SK-N-SH (cell line): ENCODE data around the gene CAST. TPM values are rescaled to one million over a fixed set of nuclear protein-coding genes. Genes with fewer than 3 reads are reported as not detected.

Experiments
- CTCF ChIA-PET: fragments of 300-600, 350-600 bp; formaldehyde crosslinking; extraction: SDS; loops from one replicate; lab custom pipeline; 2021; lab: Yijun Ruan, JAX
- POLR2A ChIA-PET: fragments of 350-600 bp; sonication (Branson Sonifier 250); formaldehyde crosslinking; extraction: SDS; loops from one replicate; lab custom pipeline; 2020; ENCODE audit warnings: antibody characterized with exemption, inconsistent platforms; lab: Yijun Ruan, JAX
- DNase-seq: peaks from one replicate; pipeline ENCODE4 v3.0.0; 2012
- H2AFZ ChIP-seq: fragments of 200-600 bp; sonication (generic); 2 replicates; pipeline ENCODE4 v1.8.1; 2016; ENCODE audit warnings: antibody characterized with exemption, mild to moderate bottlenecking, low read depth
- H3F3A ChIP-seq: fragments of 200-600 bp; sonication (generic); replicated peaks from 2 replicates; pipeline ENCODE3; 2016; ENCODE audit warnings: antibody characterized with exemption, mild to moderate bottlenecking; ENCODE audit not compliant: insufficient read depth
- H3K27ac ChIP-seq, 2 experiments: fragments of 200-500 bp in 1 of 2; fragments of 200-600 bp in 1 of 2; sonication (Bioruptor generic) in 1 of 2; sonication (generic), shearing (Covaris generic) in 1 of 2; 2 replicates each; pipeline versions ENCODE4 v1.5.1 to v1.6.1; 2014 to 2016; ENCODE audit warnings: low read depth in 2 of 2, inconsistent platforms in 1 of 2, low read length in 1 of 2, mild to moderate bottlenecking in 1 of 2, mixed read lengths in 1 of 2
- H3K27me3 ChIP-seq: fragments of 200-600 bp; sonication (generic), shearing (Covaris generic); 2 replicates; pipeline ENCODE4 v1.6.1; 2016; ENCODE audit warnings: mixed run types; ENCODE audit not compliant: insufficient read depth
- H3K36me3 ChIP-seq, 2 experiments: fragments of 200-500 bp in 1 of 2; fragments of 200-600 bp in 1 of 2; sonication (Bioruptor generic) in 1 of 2; sonication (generic) in 1 of 2; replicated peaks in 1 of 2; 2 replicates each; pipeline versions ENCODE3 to v1.5.1; 2014 to 2016; ENCODE audit warnings: low read length in 1 of 2, mild to moderate bottlenecking in 1 of 2; ENCODE audit not compliant: insufficient read depth in 2 of 2, control insufficient read depth in 1 of 2
- H3K4me1 ChIP-seq, 2 experiments: fragments of 200-500 bp in 1 of 2; fragments of 200-600 bp in 1 of 2; sonication (Bioruptor generic) in 1 of 2; sonication (generic), shearing (Covaris generic) in 1 of 2; 2 replicates each; pipeline versions ENCODE4 v1.5.1 to v1.6.1; 2014 to 2016; ENCODE audit warnings: low read depth in 1 of 2, low read length in 1 of 2, mixed run types in 1 of 2; ENCODE audit not compliant: insufficient read depth in 2 of 2, control insufficient read depth in 1 of 2
- H3K4me2 ChIP-seq: fragments of 200-600 bp; sonication (generic), shearing (Covaris generic); 2 replicates; pipeline ENCODE4 v1.6.1; 2017; ENCODE audit warnings: mixed run types
- H3K4me3 ChIP-seq, 2 experiments: fragments of 200-500 bp in 1 of 2; fragments of 200-600 bp in 1 of 2; sonication (Bioruptor generic) in 1 of 2; sonication (generic), shearing (Covaris generic) in 1 of 2; 2 replicates each; pipeline versions ENCODE4 v1.5.1 to v1.8.1; 2014 to 2016; ENCODE audit warnings: low read depth in 2 of 2, inconsistent platforms in 1 of 2, low read length in 1 of 2, mild to moderate bottlenecking in 1 of 2, mixed read lengths in 1 of 2, moderate library complexity in 1 of 2
- H3K79me2 ChIP-seq: fragments of 200-600 bp; sonication (generic); 2 replicates; pipeline ENCODE4 v1.8.1; 2017; ENCODE audit warnings: mild to moderate bottlenecking; ENCODE audit not compliant: insufficient read depth
- H3K9ac ChIP-seq: fragments of 200-600 bp; sonication (generic); 2 replicates; pipeline ENCODE4 v1.6.1; 2017; ENCODE audit warnings: mixed run types
- H3K9me2 ChIP-seq: fragments of 200-600 bp; sonication (generic); 2 replicates; pipeline ENCODE4 v1.6.1; 2017; ENCODE audit warnings: mixed run types
- H3K9me3 ChIP-seq: fragments of 200-600 bp; sonication (generic); 2 replicates; pipeline ENCODE4 v1.6.1; 2017; ENCODE audit warnings: mixed run types, mild to moderate bottlenecking, moderate library complexity
- H4K20me1 ChIP-seq: fragments of 200-600 bp; sonication (generic); 2 replicates; pipeline ENCODE4 v1.6.1; 2017; ENCODE audit warnings: mild to moderate bottlenecking, mixed run types; ENCODE audit not compliant: insufficient read depth
- ELF1 ChIP-seq: IDR thresholded peaks from 2 replicates; pipeline ENCODE4 v1.4.0; 2012
- FOXM1 ChIP-seq: IDR thresholded peaks from 2 replicates; pipeline ENCODE4 v1.4.0; 2012; ENCODE audit warnings: low read depth, mild to moderate bottlenecking
- GABPA ChIP-seq: IDR thresholded peaks from 2 replicates; pipeline ENCODE4 v1.4.0; 2012; ENCODE audit warnings: low read depth, mild to moderate bottlenecking
- GATA2 ChIP-seq: sonication (generic); formaldehyde crosslinking; IDR thresholded peaks from 2 replicates; pipeline ENCODE4 v1.5.0; 2020; ENCODE audit warnings: mild to moderate bottlenecking, missing genetic modification reagents
- JUND ChIP-seq: IDR thresholded peaks from 2 replicates; pipeline ENCODE4 v1.4.0; 2012
- MAX ChIP-seq: IDR thresholded peaks from 2 replicates; pipeline ENCODE4 v1.4.0; 2012; ENCODE audit warnings: low read depth
- MEF2A ChIP-seq: IDR thresholded peaks from 2 replicates; pipeline ENCODE4 v1.4.0; 2012; ENCODE audit warnings: low read depth, borderline replicate concordance
- MXI1 ChIP-seq: IDR thresholded peaks from 2 replicates; pipeline ENCODE4 v1.6.1; 2012; ENCODE audit warnings: mild to moderate bottlenecking, low read depth, low read length, improper control_type of control experiment
- NFIC ChIP-seq: IDR thresholded peaks from 2 replicates; pipeline ENCODE4 v1.4.0; 2012; ENCODE audit warnings: borderline replicate concordance
- NRF1 ChIP-seq: IDR thresholded peaks from 2 replicates; pipeline ENCODE4 v1.6.1; 2012; ENCODE audit warnings: low read depth, mild to moderate bottlenecking, low read length
- RAD21 ChIP-seq: IDR thresholded peaks from 2 replicates; pipeline ENCODE4 v1.6.1; 2012; ENCODE audit warnings: mild to moderate bottlenecking, low read length
- RCOR1 ChIP-seq: fragments of 150-350 bp; IDR thresholded peaks from 2 replicates; pipeline ENCODE4 v1.6.1; 2017; ENCODE audit warnings: antibody characterized with exemption, low read length
- RFX5 ChIP-seq: IDR thresholded peaks from 2 replicates; pipeline ENCODE4 v1.6.1; 2012; ENCODE audit warnings: mild to moderate bottlenecking, improper control_type of control experiment, low read length
- RXRA ChIP-seq: IDR thresholded peaks from 2 replicates; pipeline ENCODE4 v1.4.0; 2012; ENCODE audit warnings: low read depth, mild to moderate bottlenecking, borderline replicate concordance
- SIN3A ChIP-seq: IDR thresholded peaks from 2 replicates; pipeline ENCODE4 v1.6.1; 2012; ENCODE audit warnings: low read depth, mild to moderate bottlenecking, low read length, moderate library complexity, borderline replicate concordance
- SMC3 ChIP-seq: IDR thresholded peaks from 2 replicates; pipeline ENCODE4 v1.6.1; 2012; ENCODE audit warnings: low read depth, low read length, improper control_type of control experiment
- TAF1 ChIP-seq: IDR thresholded peaks from 2 replicates; pipeline ENCODE4 v1.6.1; 2012; ENCODE audit warnings: low read depth, mild to moderate bottlenecking, low read length, moderate library complexity, borderline replicate concordance
- TCF12 ChIP-seq: IDR thresholded peaks from 2 replicates; pipeline ENCODE4 v1.4.0; 2012
- TEAD4 ChIP-seq: IDR thresholded peaks from 2 replicates; pipeline ENCODE4 v1.4.0; 2012; ENCODE audit warnings: mild to moderate bottlenecking, borderline replicate concordance; ENCODE audit not compliant: insufficient read depth
- YY1 ChIP-seq: IDR thresholded peaks from 2 replicates; pipeline ENCODE4 v1.4.0; 2012; ENCODE audit warnings: low read depth, mild to moderate bottlenecking
- WGBS: methylation state at CpG from one replicate; pipeline ENCODE4 v1.1.6; 2017; ENCODE audit warnings: low lambda C conversion rate; 5-methylcytosine and 5-hydroxymethylcytosine counted together
- polyA plus RNA-seq, 3 experiments: library from polyadenylated mRNA; depleted of rRNA; stranded (reverse); fragments of >200 nt; gene quantifications; 2 replicates each; pipeline ENCODE4 v1.2.3, GENCODE V29; 2012
- TF ChIP-seq, protein P1 (sequence below): IDR thresholded peaks from 2 replicates; pipeline ENCODE4 v1.6.1; 2012; ENCODE audit warnings: mild to moderate bottlenecking, low read depth, low read length, moderate library complexity
- TF ChIP-seq, protein P2 (sequence below): fragments of 150-350 bp; IDR thresholded peaks from 2 replicates; pipeline ENCODE4 v1.6.1; 2016; ENCODE audit warnings: mild to moderate bottlenecking, low read depth, low read length
- TF ChIP-seq, protein P3 (sequence below): fragments of 200-600 bp; sonication (generic); IDR thresholded peaks from 2 replicates; pipeline ENCODE4 v1.6.1; 2017; ENCODE audit warnings: antibody characterized with exemption, mild to moderate bottlenecking, moderate library complexity
- TF ChIP-seq, protein P4 (sequence below): IDR thresholded peaks from 2 replicates; pipeline ENCODE4; 2012

Gene CAST
- polyA plus RNA-seq, 1 of the 3 experiments (the other 2 are of a cell fraction): 82.9 TPM

GRCh38 chr5:96624596-96624995 is 37.6 kb upstream of the CAST start:
- H3F3A ChIP-seq: peaks cover 10% of the 10 kb centered on the region
- H3K4me1 ChIP-seq: peaks cover 0 to 32% of the 10 kb centered on the region in 2 experiments; a peak in 2 of 4 replicates
- H3K27ac ChIP-seq: no peak overlapping the region
- no peaks in the 10 kb centered on the region for H3K36me3 ChIP-seq
- no peak overlapping the region for H3K4me2 ChIP-seq
- no peaks in the 10 kb centered on the region for H3K9me3 ChIP-seq
- ChIA-PET CTCF (interaction anchor here (0.7 to 1.9 kb wide), 4 partner anchors 11 to 373 kb away, joined by 3 to 6 read pairs (median 3); no protein-coding TSS in a partner anchor), POLR2A (no interaction called here)
- no peaks in the 10 kb centered on the region for H3K79me2 ChIP-seq
- no peak for TF ChIP-seq TEAD4
- TF ChIP-seq YY1: no peak
- no peak for TF ChIP-seq MEF2A
- TF ChIP-seq RFX5: no peak
- no peak for TF ChIP-seq FOXM1
- TF ChIP-seq RCOR1: no peak
- TF ChIP-seq, protein P1, sequence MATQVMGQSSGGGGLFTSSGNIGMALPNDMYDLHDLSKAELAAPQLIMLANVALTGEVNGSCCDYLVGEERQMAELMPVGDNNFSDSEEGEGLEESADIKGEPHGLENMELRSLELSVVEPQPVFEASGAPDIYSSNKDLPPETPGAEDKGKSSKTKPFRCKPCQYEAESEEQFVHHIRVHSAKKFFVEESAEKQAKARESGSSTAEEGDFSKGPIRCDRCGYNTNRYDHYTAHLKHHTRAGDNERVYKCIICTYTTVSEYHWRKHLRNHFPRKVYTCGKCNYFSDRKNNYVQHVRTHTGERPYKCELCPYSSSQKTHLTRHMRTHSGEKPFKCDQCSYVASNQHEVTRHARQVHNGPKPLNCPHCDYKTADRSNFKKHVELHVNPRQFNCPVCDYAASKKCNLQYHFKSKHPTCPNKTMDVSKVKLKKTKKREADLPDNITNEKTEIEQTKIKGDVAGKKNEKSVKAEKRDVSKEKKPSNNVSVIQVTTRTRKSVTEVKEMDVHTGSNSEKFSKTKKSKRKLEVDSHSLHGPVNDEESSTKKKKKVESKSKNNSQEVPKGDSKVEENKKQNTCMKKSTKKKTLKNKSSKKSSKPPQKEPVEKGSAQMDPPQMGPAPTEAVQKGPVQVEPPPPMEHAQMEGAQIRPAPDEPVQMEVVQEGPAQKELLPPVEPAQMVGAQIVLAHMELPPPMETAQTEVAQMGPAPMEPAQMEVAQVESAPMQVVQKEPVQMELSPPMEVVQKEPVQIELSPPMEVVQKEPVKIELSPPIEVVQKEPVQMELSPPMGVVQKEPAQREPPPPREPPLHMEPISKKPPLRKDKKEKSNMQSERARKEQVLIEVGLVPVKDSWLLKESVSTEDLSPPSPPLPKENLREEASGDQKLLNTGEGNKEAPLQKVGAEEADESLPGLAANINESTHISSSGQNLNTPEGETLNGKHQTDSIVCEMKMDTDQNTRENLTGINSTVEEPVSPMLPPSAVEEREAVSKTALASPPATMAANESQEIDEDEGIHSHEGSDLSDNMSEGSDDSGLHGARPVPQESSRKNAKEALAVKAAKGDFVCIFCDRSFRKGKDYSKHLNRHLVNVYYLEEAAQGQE: no peak
- TF ChIP-seq ELF1: no peak
- no peak for TF ChIP-seq SIN3A
- no peak for TF ChIP-seq RAD21
- no peak for TF ChIP-seq NRF1
- TF ChIP-seq TCF12: no peak
- no peak for TF ChIP-seq GABPA
- TF ChIP-seq, all 33 proteins: peak for 0
- Histone ChIP-seq H3K27me3 (no peaks in the 10 kb centered on the region), H2AFZ (no peak overlapping the region), H3K4me3 (no peak overlapping the region), H4K20me1 (no peaks in the 10 kb centered on the region), H3K9me2 (no peaks in the 10 kb centered on the region), H3K9ac (no peak overlapping the region)
- no peak for DNase-seq
- 65% methylated on average over 3 of the region's 3 CpGs for WGBS

DNA sequence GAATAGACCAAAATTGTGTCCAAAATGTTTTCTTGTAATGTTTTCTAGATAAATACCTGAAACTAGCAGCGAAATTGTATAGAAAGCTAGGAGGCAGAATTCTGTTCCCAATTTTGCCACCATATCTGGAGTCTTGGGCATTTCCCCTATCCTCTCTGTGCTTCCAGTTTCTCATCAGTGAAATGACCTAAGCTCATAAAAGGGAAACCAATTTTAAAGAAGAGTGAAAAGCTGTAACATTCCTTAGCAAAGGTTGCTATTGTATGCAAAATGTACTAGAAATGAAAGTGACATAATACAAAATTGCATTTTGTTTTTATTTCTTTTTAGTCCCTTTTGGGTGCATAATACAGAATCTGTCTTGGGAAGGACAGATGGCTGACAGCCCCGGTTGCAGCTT is 36.8 kb upstream of the CAST start:
- Histone ChIP-seq H3K9me3 (no peaks in the 10 kb centered on the region), H3K9ac (no peak overlapping the region), H3K4me2 (no peak overlapping the region), H3K4me3 (no peak overlapping the region), H4K20me1 (no peaks in the 10 kb centered on the region), H3K79me2 (no peaks in the 10 kb centered on the region), H3K27ac (no peak overlapping the region), H3K4me1 (peaks cover 0 to 40% of the 10 kb centered on the region in 2 experiments; a peak in 2 of 4 replicates), H3K9me2 (no peaks in the 10 kb centered on the region), H3K36me3 (no peaks in the 10 kb centered on the region), H2AFZ (no peak overlapping the region), H3K27me3 (no peaks in the 10 kb centered on the region), H3F3A (peaks cover 17% of the 10 kb centered on the region)
- ChIA-PET CTCF (interaction anchor here (0.7 to 1.9 kb wide), 3 partner anchors 11 to 24 kb away, joined by 3 to 6 read pairs (median 5); no protein-coding TSS in a partner anchor), POLR2A (no interaction called here)
- WGBS: 74% methylated on average over 2 of the region's 2 CpGs
- DNase-seq: no peak
- TF ChIP-seq SMC3 (no peak), NFIC (no peak), JUND (no peak), GABPA (no peak), TAF1 (no peak), GATA2 (no peak), MXI1 (no peak), RXRA (no peak), MAX (no peak)
- TF ChIP-seq, protein P2, sequence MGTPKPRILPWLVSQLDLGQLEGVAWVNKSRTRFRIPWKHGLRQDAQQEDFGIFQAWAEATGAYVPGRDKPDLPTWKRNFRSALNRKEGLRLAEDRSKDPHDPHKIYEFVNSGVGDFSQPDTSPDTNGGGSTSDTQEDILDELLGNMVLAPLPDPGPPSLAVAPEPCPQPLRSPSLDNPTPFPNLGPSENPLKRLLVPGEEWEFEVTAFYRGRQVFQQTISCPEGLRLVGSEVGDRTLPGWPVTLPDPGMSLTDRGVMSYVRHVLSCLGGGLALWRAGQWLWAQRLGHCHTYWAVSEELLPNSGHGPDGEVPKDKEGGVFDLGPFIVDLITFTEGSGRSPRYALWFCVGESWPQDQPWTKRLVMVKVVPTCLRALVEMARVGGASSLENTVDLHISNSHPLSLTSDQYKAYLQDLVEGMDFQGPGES: no peak
- TF ChIP-seq, protein P3, sequence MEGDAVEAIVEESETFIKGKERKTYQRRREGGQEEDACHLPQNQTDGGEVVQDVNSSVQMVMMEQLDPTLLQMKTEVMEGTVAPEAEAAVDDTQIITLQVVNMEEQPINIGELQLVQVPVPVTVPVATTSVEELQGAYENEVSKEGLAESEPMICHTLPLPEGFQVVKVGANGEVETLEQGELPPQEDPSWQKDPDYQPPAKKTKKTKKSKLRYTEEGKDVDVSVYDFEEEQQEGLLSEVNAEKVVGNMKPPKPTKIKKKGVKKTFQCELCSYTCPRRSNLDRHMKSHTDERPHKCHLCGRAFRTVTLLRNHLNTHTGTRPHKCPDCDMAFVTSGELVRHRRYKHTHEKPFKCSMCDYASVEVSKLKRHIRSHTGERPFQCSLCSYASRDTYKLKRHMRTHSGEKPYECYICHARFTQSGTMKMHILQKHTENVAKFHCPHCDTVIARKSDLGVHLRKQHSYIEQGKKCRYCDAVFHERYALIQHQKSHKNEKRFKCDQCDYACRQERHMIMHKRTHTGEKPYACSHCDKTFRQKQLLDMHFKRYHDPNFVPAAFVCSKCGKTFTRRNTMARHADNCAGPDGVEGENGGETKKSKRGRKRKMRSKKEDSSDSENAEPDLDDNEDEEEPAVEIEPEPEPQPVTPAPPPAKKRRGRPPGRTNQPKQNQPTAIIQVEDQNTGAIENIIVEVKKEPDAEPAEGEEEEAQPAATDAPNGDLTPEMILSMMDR: no peak
- TF ChIP-seq, protein P4, sequence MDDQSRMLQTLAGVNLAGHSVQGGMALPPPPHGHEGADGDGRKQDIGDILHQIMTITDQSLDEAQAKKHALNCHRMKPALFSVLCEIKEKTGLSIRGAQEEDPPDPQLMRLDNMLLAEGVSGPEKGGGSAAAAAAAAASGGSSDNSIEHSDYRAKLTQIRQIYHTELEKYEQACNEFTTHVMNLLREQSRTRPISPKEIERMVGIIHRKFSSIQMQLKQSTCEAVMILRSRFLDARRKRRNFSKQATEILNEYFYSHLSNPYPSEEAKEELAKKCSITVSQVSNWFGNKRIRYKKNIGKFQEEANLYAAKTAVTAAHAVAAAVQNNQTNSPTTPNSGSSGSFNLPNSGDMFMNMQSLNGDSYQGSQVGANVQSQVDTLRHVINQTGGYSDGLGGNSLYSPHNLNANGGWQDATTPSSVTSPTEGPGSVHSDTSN: no peak
